Measurements from ENCODE around the gene HINT1. TPM values are rescaled to one million over a fixed set of nuclear protein-coding genes. Genes with fewer than 3 reads are reported as not detected.
A peak's percentile ranks its signal among the peaks of the same experiment; 100 is the strongest.

HINT1 gene
- total RNA-seq (10 to 100 TPM; 47.9 to 90.4 (median 65.5) TPM), polyA plus RNA-seq (100 to 1,000 TPM in 1 of 2 donors, 10 to 100 TPM in 1; 86.0 to 168 TPM)

GRCh38 chr5:131165119-131165727 is at the start of gene HINT1:
TSS of gene HINT1 (minus strand) at chr5:131165256. CDS start at chr5:131165205, 51 bp downstream.
- Histone ChIP-seq H3K36me3 (peaks cover 5 to 14% (median 12%) of the 10 kb centered on the region in 3 donors), H3K4me3 (peak within 1 kb of the TSS; percentile 80 to 92 (median 84)), H3K27ac (peak within 1 kb of the TSS; percentile 81 to 94 (median 92)), H3K9me3 (no peaks in the 10 kb centered on the region), H3K27me3 (no peaks in the 10 kb centered on the region), H3K4me1 (peaks cover 0 to 18% (median 6%) of the 10 kb centered on the region in 3 donors)
- 0 to 1% methylated on average over 29 to 33 of the region's 33 CpGs for WGBS, 2 donors
- FAIRE-seq (no peak), DNase-seq (peak; percentile 88 to 99 (median 94)), ATAC-seq (peak; percentile 92 to 95 (median 94))
- intact Hi-C loops (cut with DNase I), result loop anchor here in 1 of 3 donors (10.0 kb wide), 1 partner anchor 90 kb away; no protein-coding TSS in a partner anchor
- TF ChIP-seq, protein P1, sequence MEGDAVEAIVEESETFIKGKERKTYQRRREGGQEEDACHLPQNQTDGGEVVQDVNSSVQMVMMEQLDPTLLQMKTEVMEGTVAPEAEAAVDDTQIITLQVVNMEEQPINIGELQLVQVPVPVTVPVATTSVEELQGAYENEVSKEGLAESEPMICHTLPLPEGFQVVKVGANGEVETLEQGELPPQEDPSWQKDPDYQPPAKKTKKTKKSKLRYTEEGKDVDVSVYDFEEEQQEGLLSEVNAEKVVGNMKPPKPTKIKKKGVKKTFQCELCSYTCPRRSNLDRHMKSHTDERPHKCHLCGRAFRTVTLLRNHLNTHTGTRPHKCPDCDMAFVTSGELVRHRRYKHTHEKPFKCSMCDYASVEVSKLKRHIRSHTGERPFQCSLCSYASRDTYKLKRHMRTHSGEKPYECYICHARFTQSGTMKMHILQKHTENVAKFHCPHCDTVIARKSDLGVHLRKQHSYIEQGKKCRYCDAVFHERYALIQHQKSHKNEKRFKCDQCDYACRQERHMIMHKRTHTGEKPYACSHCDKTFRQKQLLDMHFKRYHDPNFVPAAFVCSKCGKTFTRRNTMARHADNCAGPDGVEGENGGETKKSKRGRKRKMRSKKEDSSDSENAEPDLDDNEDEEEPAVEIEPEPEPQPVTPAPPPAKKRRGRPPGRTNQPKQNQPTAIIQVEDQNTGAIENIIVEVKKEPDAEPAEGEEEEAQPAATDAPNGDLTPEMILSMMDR (IDR thresholded peaks at IDR 0.05), result no peak

DNA sequence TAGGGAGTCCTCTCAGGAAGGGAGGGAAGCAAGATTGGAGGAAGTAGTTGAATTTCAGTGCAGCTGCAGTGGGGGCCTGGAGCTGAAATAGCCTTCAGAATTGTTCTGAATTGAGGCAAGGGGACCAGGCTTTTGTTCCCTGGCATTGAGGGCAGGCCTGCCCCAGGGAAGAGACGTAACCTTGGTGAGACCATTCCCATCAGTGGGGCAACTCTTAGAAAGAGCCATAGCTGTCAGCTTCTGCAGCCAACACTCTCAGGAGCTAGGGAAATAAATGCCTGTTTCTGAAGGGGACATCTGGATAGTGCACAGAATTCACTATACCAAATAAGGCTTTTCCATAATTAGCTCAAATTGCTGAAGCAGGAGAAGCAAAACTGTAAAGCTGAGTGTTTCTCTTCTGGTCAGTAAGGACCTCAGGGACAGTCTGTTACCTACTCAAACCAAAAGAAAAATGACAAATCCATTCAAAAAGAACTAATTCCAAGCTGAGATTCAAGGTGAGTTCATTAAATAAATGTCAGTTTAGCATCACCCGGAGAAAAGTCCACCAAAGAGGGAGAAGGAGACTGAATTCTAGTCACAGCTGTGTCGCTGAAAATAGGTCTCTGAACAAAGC is 49.7 kb upstream of the HINT1 start:
- Histone ChIP-seq H3K36me3 (no peaks in the 10 kb centered on the region), H3K27ac (no peak overlapping the region), H3K4me1 (no peaks in the 10 kb centered on the region), H3K27me3 (no peaks in the 10 kb centered on the region), H3K4me3 (no peak overlapping the region), H3K9me3 (no peaks in the 10 kb centered on the region)
- DNase-seq (no peak), FAIRE-seq (no peak), ATAC-seq (peak in 1 of 4 donors; percentile 20)
- TF ChIP-seq, protein P1 (IDR thresholded peaks at IDR 0.05), result no peak
- intact Hi-C loops (cut with DNase I), result no loop called here
- 66 to 73% methylated on average over 3 of the region's 3 CpGs for WGBS, 2 donors

DNA sequence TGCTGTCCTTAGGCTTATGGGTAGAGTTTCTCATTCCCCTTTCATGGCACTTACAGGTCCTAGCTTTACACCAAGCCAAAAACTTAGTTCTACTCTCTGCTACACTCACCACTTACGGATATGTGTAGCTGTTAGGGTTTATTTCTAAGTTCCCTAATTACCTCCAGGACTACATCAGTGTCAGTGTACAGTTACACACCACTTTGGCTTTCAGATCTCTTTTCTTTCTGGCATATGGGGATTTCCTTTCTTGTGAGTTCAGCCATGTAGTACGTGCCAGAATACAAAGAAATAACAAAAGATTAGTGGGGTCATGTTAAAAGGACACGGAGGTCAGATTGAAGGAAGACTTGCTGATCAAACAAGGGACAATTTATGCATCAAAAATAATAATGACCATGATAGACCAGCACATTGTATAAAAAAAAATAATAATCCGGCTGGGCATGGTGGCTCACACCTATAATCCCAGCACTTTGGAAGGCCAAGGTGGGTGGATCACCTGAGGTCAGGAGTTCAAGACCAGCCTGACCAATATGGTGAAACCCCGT is 47.5 kb upstream of the HINT1 start:
- TF ChIP-seq, protein P1 (IDR thresholded peaks at IDR 0.05), result no peak
- Histone ChIP-seq H3K27me3 (no peaks in the 10 kb centered on the region), H3K4me3 (no peak overlapping the region), H3K9me3 (no peaks in the 10 kb centered on the region), H3K36me3 (no peaks in the 10 kb centered on the region), H3K27ac (no peak overlapping the region), H3K4me1 (no peaks in the 10 kb centered on the region)
- intact Hi-C loops (cut with DNase I), result no loop called here
- ATAC-seq, result peak in 1 of 4 donors; percentile 44
- FAIRE-seq, result no peak
- DNase-seq, result no peak
- 76 to 77% methylated on average over 5 of the region's 5 CpGs for WGBS, 2 donors

DNA sequence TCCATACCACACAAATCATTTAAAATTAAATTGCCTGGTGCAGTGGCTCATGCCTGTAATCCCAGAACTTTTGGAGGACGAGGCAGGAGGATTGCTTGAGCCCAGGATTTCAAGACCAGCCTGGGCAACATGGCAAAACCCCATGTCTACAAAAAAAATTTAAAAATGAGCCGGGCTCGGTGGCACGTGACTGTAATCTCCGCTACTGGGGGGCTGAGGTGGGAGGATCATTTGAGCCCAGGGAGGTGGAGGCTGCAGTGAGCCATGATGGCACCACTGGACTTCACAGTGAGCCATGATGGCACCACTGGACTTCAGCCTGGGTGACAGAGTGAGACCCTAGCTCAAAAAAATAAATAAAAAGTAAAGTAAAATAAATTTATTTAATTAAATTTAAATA is 46.6 kb upstream of the HINT1 start:
- TF ChIP-seq, protein P1 (IDR thresholded peaks at IDR 0.05), result no peak
- no peak for DNase-seq
- Histone ChIP-seq H3K9me3 (no peaks in the 10 kb centered on the region), H3K27ac (no peak overlapping the region), H3K4me1 (no peaks in the 10 kb centered on the region), H3K27me3 (no peaks in the 10 kb centered on the region), H3K4me3 (no peak overlapping the region), H3K36me3 (no peaks in the 10 kb centered on the region)
- ATAC-seq, result no peak
- intact Hi-C loops (cut with DNase I), result no loop called here
- 83 to 90% methylated on average over 5 of the region's 5 CpGs for WGBS, 2 donors
- no peak for FAIRE-seq

- no peaks in the 10 kb centered on the region for H3K9me3 ChIP-seq
- no peak overlapping the region for H3K27ac ChIP-seq
- H3K36me3 ChIP-seq, result no peaks in the 10 kb centered on the region
- H3K4me1 ChIP-seq, result no peaks in the 10 kb centered on the region
- intact Hi-C loops (cut with DNase I), result no loop called here
- TF ChIP-seq, protein P1 (IDR thresholded peaks at IDR 0.05), result no peak
- no peaks in the 10 kb centered on the region for H3K27me3 ChIP-seq
- FAIRE-seq (no peak), ATAC-seq (no peak), DNase-seq (no peak)
- no peak overlapping the region for H3K4me3 ChIP-seq
Observed at GRCh38 chr5:131210151-131210510, 45.1 kb upstream of the HINT1 start.

Data from pancreas (tissue), 10 donors.